Parathyroid adenoma (tissue), 2 donors: ENCODE measurements around the gene TAGLN3.

Experiments used
- H2AFZ ChIP-seq: fragments of 300-600 bp; sonication (generic); one replicate; pipeline ENCODE4 v1.7.0; 2017; ENCODE audit warnings: antibody characterized with exemption, mild to moderate bottlenecking
- H3K27ac ChIP-seq: fragments of 300-600 bp; sonication (generic); one replicate; pipeline ENCODE4 v1.7.0; 2017
- H3K27me3 ChIP-seq: fragments of 300-600 bp; sonication (generic); one replicate; pipeline ENCODE4 v1.7.0; 2017; ENCODE audit warnings: low read length; ENCODE audit not compliant: control insufficient read depth, insufficient read depth
- H3K36me3 ChIP-seq: fragments of 300-600 bp; sonication (generic); one replicate; pipeline ENCODE4 v1.7.0; 2017; ENCODE audit warnings: low read length; ENCODE audit not compliant: control insufficient read depth, insufficient read depth
- H3K4me1 ChIP-seq: fragments of 300-600 bp; sonication (generic); one replicate; pipeline ENCODE4 v1.7.0; 2017; ENCODE audit warnings: control low read depth
- H3K4me2 ChIP-seq: fragments of 300-600 bp; sonication (generic); one replicate; pipeline ENCODE4 v1.7.0; 2017; ENCODE audit warnings: low read length
- H3K4me3 ChIP-seq: fragments of 300-600 bp; sonication (generic); one replicate; pipeline ENCODE4 v1.7.0; 2017; ENCODE audit warnings: low read depth, low read length
- H3K79me2 ChIP-seq: fragments of 300-600 bp; sonication (generic); one replicate; pipeline ENCODE4 v1.7.0; 2017; ENCODE audit warnings: control low read depth
- H3K9ac ChIP-seq: fragments of 300-600 bp; sonication (generic); one replicate; pipeline ENCODE4 v1.7.0; 2017; ENCODE audit warnings: mild to moderate bottlenecking
- H3K9me3 ChIP-seq: fragments of 300-600 bp; sonication (generic); one replicate; pipeline ENCODE4 v1.7.0; 2017; ENCODE audit warnings: low read length; ENCODE audit not compliant: control insufficient read depth
- TF ChIP-seq, protein P1 (sequence below): fragments of 300-600 bp; sonication (generic); IDR thresholded peaks from one replicate; pipeline ENCODE4 v1.7.0; 2017; ENCODE audit warnings: antibody characterized with exemption, mild to moderate bottlenecking
- donor health status: primary hyperparathyroidism.

TAGLN3 gene

DNA sequence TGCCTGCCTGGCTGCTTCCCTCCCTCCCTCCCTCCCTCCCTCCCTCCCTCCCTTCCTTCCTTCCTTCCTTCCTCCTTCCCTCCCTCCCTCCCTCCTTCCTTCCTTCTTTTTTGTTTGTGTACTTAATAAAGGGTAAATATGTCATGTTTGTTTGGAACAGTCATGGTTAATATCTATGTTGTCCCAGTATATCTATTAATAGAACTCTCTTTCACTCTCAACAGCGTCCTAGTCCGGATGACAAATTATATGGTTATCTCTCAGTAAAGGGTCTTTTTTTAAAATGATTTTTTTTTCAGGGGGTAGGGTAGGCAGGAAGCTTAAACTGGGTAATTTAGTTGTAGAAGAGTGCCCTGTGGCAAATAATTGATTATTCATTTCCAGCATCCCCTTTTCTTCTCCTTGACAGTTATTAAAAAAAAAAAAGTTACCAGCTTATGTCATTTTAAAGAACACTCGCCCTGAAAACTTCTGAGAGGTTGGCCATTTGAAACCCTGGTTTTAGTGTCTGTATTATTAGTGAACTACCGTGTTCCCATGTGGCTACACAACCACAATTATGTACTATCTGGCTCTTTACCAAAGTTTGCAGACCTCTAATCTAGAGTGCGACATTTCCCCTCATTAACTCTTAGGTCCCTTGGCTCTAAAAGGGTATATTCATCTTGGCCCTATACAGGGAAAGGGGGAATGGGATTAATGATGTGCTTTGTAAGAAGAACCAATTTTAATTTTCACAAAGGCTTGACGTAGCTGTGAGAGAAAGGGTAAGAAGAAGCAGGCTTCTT lies 13.7 kb downstream of the TAGLN3 start:
- Histone ChIP-seq H3K36me3 (no peaks in the 10 kb centered on the region), H3K4me3 (no peak overlapping the region), H2AFZ (no peak overlapping the region), H3K27me3 (no peaks in the 10 kb centered on the region), H3K9me3 (no peaks in the 10 kb centered on the region), H3K79me2 (no peaks in the 10 kb centered on the region), H3K27ac (no peak overlapping the region), H3K4me1 (no peaks in the 10 kb centered on the region), H3K9ac (no peak overlapping the region), H3K4me2 (no peak overlapping the region)
- TF ChIP-seq, protein P1, sequence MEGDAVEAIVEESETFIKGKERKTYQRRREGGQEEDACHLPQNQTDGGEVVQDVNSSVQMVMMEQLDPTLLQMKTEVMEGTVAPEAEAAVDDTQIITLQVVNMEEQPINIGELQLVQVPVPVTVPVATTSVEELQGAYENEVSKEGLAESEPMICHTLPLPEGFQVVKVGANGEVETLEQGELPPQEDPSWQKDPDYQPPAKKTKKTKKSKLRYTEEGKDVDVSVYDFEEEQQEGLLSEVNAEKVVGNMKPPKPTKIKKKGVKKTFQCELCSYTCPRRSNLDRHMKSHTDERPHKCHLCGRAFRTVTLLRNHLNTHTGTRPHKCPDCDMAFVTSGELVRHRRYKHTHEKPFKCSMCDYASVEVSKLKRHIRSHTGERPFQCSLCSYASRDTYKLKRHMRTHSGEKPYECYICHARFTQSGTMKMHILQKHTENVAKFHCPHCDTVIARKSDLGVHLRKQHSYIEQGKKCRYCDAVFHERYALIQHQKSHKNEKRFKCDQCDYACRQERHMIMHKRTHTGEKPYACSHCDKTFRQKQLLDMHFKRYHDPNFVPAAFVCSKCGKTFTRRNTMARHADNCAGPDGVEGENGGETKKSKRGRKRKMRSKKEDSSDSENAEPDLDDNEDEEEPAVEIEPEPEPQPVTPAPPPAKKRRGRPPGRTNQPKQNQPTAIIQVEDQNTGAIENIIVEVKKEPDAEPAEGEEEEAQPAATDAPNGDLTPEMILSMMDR = no peak

DNA sequence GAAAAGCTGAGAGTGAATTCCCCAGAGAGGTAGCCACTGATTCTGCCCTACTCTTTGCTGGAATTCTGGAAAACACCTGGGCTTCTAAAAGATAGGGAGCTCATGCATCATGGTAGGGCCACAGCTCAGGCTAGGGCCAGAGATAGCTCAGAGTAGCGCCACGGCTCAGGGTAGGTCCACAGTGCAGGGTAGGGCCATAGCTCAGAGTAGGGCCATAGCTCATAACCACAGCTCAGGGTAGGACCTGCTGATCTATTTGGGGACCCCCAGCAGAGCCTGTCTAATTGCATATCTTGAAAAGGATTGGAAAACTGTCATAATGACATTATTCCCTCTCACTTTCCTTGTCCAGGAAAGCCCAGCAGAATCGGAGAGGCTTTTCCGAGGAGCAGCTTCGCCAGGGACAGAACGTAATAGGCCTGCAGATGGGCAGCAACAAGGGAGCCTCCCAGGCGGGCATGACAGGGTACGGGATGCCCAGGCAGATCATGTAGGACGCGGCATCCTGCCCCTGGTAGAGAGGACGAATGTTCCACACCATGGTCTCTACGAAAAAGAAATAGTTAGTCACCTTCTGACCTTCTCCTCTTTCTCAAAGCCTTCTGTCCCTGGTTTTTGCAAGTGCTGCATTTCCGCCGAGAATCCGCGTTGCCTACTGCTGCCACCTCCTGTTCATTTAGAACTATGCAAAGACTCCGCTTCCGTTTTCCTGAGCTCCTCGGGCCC lies 14.5 kb downstream of the TAGLN3 start:
- Histone ChIP-seq H3K4me2 (peak overlapping the region; percentile 25), H3K27ac (no peak overlapping the region), H3K79me2 (no peaks in the 10 kb centered on the region), H2AFZ (peak overlapping the region; percentile 1), H3K36me3 (no peaks in the 10 kb centered on the region), H3K4me1 (no peaks in the 10 kb centered on the region), H3K9ac (no peak overlapping the region), H3K27me3 (no peaks in the 10 kb centered on the region), H3K9me3 (no peaks in the 10 kb centered on the region), H3K4me3 (no peak overlapping the region)
- TF ChIP-seq, protein P1 = peak; percentile 70

DNA sequence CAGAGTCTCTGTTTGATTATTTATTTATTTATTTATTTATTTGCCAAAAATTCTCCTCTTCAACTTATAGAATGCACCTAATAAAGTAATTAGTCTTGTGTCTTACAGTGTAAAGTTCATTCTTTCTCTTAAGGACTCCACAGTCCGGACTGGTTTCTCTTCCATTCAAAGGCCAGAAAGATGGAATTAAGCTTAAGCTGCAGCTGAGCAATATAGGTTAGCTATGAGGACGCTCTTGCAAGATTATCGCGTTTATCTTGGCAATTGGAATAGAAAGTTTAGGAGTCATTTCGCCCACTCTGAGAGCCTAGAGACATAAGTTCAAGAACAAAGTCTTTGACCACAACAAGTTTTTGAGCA lies 15.0 kb downstream of the TAGLN3 start:
- TF ChIP-seq, protein P1 = no peak
- Histone ChIP-seq H2AFZ (peak overlapping the region; percentile 33), H3K9me3 (no peaks in the 10 kb centered on the region), H3K27me3 (no peaks in the 10 kb centered on the region), H3K4me2 (no peak overlapping the region), H3K9ac (no peak overlapping the region), H3K36me3 (no peaks in the 10 kb centered on the region), H3K4me1 (no peaks in the 10 kb centered on the region), H3K79me2 (no peaks in the 10 kb centered on the region), H3K4me3 (no peak overlapping the region), H3K27ac (no peak overlapping the region)

DNA sequence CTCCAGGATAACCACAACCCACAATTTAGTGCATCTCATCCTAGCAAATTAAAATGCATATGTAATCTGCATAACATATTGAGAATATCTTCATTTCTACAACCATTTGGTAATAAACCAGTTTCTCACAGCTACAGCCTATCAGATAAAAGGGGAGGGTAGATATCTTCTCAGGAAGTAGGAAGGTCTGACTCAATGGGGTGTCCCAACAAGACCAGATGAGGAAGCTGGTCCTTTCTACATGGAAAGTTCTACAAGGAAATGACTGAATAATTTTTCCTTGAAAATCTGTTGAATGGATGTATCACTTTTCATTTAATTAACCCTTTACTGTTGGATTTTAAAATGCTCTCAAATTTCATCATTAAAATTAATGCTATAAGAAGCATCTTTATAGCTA lies 18.4 kb downstream of the TAGLN3 start:
- H3K9me3 ChIP-seq = no peaks in the 10 kb centered on the region
- TF ChIP-seq, protein P1 = no peak
- no peak overlapping the region for H3K4me3 ChIP-seq
- H3K4me2 ChIP-seq = no peak overlapping the region
- no peak overlapping the region for H2AFZ ChIP-seq
- no peak overlapping the region for H3K27ac ChIP-seq
- no peak overlapping the region for H3K9ac ChIP-seq
- no peaks in the 10 kb centered on the region for H3K4me1 ChIP-seq
- no peaks in the 10 kb centered on the region for H3K79me2 ChIP-seq
- no peaks in the 10 kb centered on the region for H3K36me3 ChIP-seq
- no peaks in the 10 kb centered on the region for H3K27me3 ChIP-seq
